ENCODE data around the gene HLA-DOA. TPM values are rescaled to one million over a fixed set of nuclear protein-coding genes. Genes with fewer than 3 reads are reported as not detected.

The HLA-DOA gene
- total RNA-seq, result 1 to 10 TPM in 2 of 4 donors, under 1 TPM in 2; 0.48 to 1.5 (median 0.85) TPM
- under 1 TPM; 0.36 to 0.77 (median 0.58) TPM for polyA plus RNA-seq
- long read RNA-seq, donor 1, partial matches to known transcripts, result 0 of 1 reads
- long read RNA-seq, donor 1, other reads (novel, unspliced or antisense), result 1 of 1 reads
- long read RNA-seq, donor 2, partial matches to known transcripts, result 0 of 1 reads
- long read RNA-seq, donor 2, other reads (novel, unspliced or antisense), result 0 of 1 reads

- Histone ChIP-seq H3K9me3 (no peaks in the 10 kb centered on the region), H3K4me1 (no peaks in the 10 kb centered on the region), H3K36me3 (ENCODE audit: insufficient read depth in 1 of 2, low read depth in 1 of 2) (no peaks in the 10 kb centered on the region), H3K4me3 (peak within 1 kb of the TSS; percentile 41), H3K27me3 (ENCODE audit: insufficient read depth in 3 of 3, low read length in 2 of 3) (peaks cover 0 to 22% (median 4%) of the 10 kb centered on the region in 3 donors), H3K27ac (no peak within 1 kb of the TSS)
- no peak for TF ChIP-seq CTCF (IDR thresholded peaks at IDR 0.05)
- ATAC-seq (peak in 1 of 4 donors; percentile 22), DNase-seq (no peak)
- WGBS, 3 donors, result 24 to 27% (median 25%) methylated on average over 24 of the region's 24 CpGs
- intact Hi-C loops (cut with DNase I), result no loop called here
Observed at GRCh38 chr6:33008944-33009861, at the start of gene HLA-DOA. TSS of gene HLA-DOA (minus strand) at chr6:33009591.

GRCh38 chr6:33057222-33058150 is 48.1 kb upstream of the HLA-DOA start:
- no peak overlapping the region for H3K4me3 ChIP-seq
- DNase-seq (no peak), ATAC-seq (no peak)
- peaks cover 0 to 4% (median 0%) of the 10 kb centered on the region in 3 donors for H3K27me3 ChIP-seq (ENCODE audit: insufficient read depth in 3 of 3, low read length in 2 of 3)
- H3K9me3 ChIP-seq, result no peaks in the 10 kb centered on the region
- H3K36me3 ChIP-seq (ENCODE audit: insufficient read depth in 1 of 2, low read depth in 1 of 2), result no peaks in the 10 kb centered on the region
- H3K27ac ChIP-seq, result no peak overlapping the region
- WGBS, 3 donors, result 45 to 57% (median 46%) methylated on average over 6 of the region's 6 CpGs
- intact Hi-C loops (cut with DNase I), result no loop called here
- H3K4me1 ChIP-seq, result no peaks in the 10 kb centered on the region
- no peak for TF ChIP-seq CTCF (IDR thresholded peaks at IDR 0.05)

- H3K9me3 ChIP-seq, result no peaks in the 10 kb centered on the region
- DNase-seq (no peak), ATAC-seq (no peak)
- no peaks in the 10 kb centered on the region for H3K36me3 ChIP-seq (ENCODE audit: insufficient read depth in 1 of 2, low read depth in 1 of 2)
- no peak for TF ChIP-seq CTCF (IDR thresholded peaks at IDR 0.05)
- peaks cover 0 to 12% (median 4%) of the 10 kb centered on the region in 3 donors for H3K27me3 ChIP-seq (ENCODE audit: insufficient read depth in 3 of 3, low read length in 2 of 3)
- 41 to 62% (median 42%) methylated on average over 4 of the region's 4 CpGs for whole genome bisulfite sequencing, 3 donors
- no peak overlapping the region for H3K27ac ChIP-seq
- no peaks in the 10 kb centered on the region for H3K4me1 ChIP-seq
- H3K4me3 ChIP-seq, result no peak overlapping the region
- intact Hi-C loops (cut with DNase I), result no loop called here
Observed at GRCh38 chr6:33053230-33053629, 43.8 kb upstream of the HLA-DOA start.

GRCh38 chr6:33052627-33053026 is 43.2 kb upstream of the HLA-DOA start:
- peaks cover 0 to 12% (median 4%) of the 10 kb centered on the region in 3 donors for H3K27me3 ChIP-seq (ENCODE audit: insufficient read depth in 3 of 3, low read length in 2 of 3)
- no peaks in the 10 kb centered on the region for H3K9me3 ChIP-seq
- no peak for ATAC-seq
- H3K4me3 ChIP-seq, result no peak overlapping the region
- no peak for TF ChIP-seq CTCF (IDR thresholded peaks at IDR 0.05)
- intact Hi-C loops (cut with DNase I), result no loop called here
- no peak overlapping the region for H3K27ac ChIP-seq
- H3K36me3 ChIP-seq (ENCODE audit: insufficient read depth in 1 of 2, low read depth in 1 of 2), result no peaks in the 10 kb centered on the region
- DNase-seq, result no peak
- H3K4me1 ChIP-seq, result no peaks in the 10 kb centered on the region
